Esophagus squamous epithelium (tissue), 4 donors: Measurements from ENCODE around the gene UBE2S.

Source experiments
- CTCF ChIP-seq, 6 experiments: fragments of 450-650 bp in 4 of 6; fragments of 200-600 bp in 2 of 6; sonication (generic) in 2 of 6; IDR thresholded peaks; one replicate each; pipeline ENCODE4 v1.5.1; 2016 to 2019; ENCODE audit warnings: antibody characterized with exemption in 6 of 6, mild to moderate bottlenecking in 4 of 6, moderate library complexity in 4 of 6
- POLR2A ChIP-seq, 4 donors: fragments of 450-650 bp; IDR thresholded peaks; one replicate each; pipeline ENCODE4 v1.6.1; 2017; ENCODE audit warnings: antibody characterized with exemption in 4 of 4, mild to moderate bottlenecking in 4 of 4, moderate library complexity in 3 of 4

DNA sequence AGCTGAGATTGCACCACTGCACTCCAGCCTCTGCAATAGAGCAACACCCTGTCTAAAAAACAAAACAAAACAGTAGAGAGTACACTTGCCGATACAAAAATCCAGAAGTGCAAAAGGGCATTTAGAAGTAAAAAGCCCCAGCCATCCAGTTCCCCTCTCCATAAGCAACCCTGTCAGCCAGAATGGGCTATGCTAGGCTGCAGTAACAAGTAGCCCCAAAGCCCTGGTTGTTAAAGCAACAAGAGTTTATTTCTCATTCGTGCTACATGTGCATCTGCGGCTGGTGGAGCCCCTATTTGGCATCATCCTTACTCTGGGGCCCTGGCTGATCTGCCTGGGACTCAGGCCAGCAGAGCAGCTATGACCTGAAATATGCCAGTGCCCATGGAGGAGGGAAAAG is 16.9 kb upstream of the UBE2S start:
- no peak for TF ChIP-seq POLR2A (IDR thresholded peaks at IDR 0.05)
- TF ChIP-seq CTCF (IDR thresholded peaks at IDR 0.05), result no peak
